GM19351 (cell line): Measurements from ENCODE around the gene CAMTA1.

Experiments
- ATAC-seq: cut with Tn5 transposase; IDR thresholded peaks from one replicate; pipeline ENCODE4 v1.9.1; 2021; ENCODE audit warnings: mild to moderate bottlenecking, moderate library complexity; ENCODE audit not compliant: unreplicated experiment

Gene CAMTA1

GRCh38 chr1:6951536-6951935, 166.3 kb downstream of the CAMTA1 start:
- ATAC-seq, result no peak

DNA sequence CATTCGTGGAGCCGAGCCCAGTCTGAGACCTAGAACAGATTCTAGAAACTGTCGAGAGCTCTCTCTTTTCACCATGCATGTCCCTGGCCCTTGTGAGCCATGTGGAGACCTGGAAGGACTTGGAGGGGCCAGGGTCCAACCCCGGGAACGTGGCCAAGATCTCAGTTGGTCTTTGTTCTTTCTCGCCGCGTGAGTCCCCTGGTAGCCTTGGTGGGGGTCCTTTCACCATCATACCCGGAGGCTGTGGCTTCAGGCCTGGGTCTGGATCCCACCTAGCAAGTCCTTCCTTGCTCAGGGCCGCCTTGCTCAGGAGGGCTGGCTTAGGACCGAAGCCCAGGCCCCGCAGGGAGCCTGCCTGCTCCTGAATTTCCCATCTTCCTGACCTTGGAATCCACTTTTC, 168.0 kb downstream of the CAMTA1 start:
- ATAC-seq, result no peak

DNA sequence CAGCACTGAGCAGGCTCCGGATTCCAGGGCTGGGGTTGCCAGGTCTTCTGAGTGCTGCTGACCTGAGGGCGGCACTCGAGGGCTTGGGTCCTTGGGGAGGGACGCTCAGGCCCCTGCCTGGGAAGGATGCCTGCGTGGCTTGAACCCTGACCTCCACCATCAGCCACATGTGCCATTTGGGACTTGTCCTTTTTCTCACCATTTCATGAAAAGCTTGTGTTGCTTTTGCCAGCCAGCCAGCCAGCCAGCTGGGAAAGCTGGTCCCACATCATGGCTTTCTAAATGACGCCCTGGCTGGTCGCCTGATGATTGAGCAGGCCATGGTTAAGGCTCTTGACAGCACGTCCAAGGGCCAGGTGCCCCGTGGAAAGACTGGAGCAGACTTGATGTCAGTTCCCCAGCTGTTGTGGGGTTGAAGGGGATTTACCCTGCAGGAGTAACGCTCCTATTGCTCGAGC, 168.7 kb downstream of the CAMTA1 start:
- no peak for ATAC-seq

DNA sequence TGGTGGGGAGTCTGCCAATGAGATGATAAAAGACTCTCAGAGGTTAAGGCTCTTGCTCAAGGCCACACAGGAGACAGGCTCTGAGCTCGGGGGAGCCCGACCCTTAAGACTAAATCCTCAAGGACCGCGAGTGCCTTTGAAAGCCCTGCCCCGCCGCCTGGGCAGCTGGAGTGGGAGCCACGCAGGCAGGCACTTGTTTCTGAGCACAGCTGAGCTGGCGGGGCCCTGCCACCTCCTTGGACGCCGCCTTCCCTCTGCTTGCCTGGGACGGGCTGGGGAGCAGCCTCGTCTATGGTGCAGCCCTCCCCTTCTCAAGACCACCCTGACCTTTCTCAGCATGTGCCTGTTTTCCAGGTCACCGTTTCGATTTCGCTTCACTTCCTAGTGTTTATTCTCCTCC, 169.3 kb downstream of the CAMTA1 start:
- no peak for ATAC-seq

- ATAC-seq, result no peak
Measured at GRCh38 chr1:6955357-6956094, 170.3 kb downstream of the CAMTA1 start.

GRCh38 chr1:6956488-6957159, 171.4 kb downstream of the CAMTA1 start:
- no peak for ATAC-seq

- ATAC-seq, result no peak
Measured at GRCh38 chr1:6957341-6957740, 172.1 kb downstream of the CAMTA1 start.

DNA sequence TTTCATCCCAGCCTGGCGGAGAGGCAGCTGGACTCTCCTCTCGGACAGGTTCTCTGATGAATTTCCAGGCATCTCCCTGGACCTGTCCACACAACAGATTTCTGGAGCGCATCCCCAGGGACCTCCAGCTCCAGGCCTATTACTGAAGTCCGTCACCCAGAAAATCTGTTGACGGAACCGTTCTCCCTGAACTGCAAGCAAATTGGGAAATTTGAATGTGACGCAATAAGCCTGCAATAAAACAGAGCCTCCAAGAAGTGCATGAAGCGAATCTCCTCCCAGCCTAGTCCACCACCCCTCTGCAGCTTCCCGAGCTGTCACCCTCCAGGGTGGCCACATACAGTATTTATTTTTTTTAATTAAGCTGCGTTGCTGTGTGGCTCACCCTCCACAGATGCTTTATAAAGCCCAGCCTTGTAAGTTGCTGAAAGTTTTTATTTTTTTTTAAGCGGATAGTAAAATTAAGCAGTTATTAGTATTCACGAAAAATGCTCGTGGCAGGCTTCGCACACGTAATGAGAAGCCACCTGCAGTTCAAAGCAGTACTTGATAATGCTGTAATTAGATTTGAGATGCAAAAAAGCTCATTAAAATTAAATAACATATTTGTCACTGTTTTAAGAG, 173.3 kb downstream of the CAMTA1 start:
- no peak for ATAC-seq

DNA sequence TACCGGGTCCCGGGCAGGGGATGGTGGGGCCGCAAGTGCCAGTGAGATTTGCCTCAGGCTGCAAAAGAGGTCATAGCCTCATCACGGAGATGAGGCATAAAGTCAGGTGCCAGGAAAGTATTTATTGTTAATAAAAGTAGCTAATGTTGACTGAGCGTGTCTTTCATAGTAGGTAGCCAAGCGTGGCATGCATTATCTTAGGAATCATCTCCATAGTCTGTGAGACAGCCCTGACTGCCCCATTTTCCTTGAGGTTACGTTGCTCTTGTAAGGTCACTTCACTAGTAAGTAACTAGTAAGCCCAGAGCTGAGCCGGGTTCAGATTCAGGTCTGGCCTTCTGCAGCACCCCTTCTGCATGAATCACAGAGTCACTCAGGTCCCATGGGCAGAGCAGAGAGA, 174.2 kb downstream of the CAMTA1 start:
- ATAC-seq, result no peak

GRCh38 chr1:6960291-6960811, 175.1 kb downstream of the CAMTA1 start:
- no peak for ATAC-seq

- ATAC-seq, result no peak
Measured at GRCh38 chr1:6960860-6961259, 175.6 kb downstream of the CAMTA1 start.

GRCh38 chr1:6961289-6961688, 176.0 kb downstream of the CAMTA1 start:
- ATAC-seq, result no peak

DNA sequence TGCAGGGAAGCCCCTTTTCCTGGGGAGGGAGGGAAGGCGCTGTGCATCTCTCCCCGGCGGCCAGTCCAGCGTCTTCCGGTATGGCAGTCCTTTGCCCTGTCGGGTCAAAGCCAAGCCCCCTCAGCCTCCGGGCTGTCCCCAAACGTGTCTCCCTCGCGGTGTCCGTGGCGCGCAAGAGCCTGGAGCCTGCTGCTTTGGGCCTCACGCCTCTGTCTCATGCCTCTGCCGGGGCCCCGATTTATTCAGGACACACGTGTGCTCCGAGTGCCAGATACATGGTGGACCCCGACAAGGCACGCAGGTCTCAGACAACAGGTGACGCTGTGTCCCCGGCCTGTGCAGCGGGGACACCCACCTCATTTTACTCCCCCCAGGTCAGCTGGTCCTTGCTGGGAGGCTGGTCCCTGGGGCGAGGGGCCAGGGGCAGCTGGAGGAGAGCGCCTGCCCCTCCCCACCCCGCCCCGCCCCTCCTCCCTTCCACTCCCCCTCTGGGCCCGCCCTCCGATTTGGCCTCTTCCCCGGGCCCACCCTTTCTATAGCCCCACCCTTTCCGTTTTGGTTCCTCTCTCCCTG, 176.7 kb downstream of the CAMTA1 start:
- ATAC-seq, result no peak

DNA sequence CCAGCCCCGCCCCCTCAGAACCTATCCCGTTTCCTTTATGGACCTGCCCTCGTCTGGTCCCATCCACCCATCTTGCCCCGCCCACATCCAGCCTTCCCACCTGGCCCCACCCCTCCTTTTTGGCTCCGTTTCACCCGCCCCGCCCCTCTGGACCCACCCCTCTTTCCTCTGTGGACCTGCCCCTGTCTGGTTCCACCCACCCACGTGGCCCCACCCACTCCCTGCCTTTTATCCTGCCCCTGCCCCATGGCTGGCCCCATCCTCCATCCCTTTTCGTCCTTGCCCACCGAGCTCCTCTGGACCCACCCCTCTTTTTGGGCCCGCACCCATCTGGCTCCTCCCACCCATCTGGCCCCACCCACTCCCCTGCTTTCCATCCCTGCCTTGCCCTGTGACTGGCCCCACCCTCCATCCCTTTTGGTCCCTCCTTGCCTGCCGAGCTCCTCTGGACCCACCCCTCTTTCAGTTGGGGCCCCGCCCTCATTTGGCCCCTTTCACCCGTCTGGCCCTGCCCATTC, 177.3 kb downstream of the CAMTA1 start:
- ATAC-seq, result no peak

- ATAC-seq, result no peak
Measured at GRCh38 chr1:6962996-6963911, 178.0 kb downstream of the CAMTA1 start.

DNA sequence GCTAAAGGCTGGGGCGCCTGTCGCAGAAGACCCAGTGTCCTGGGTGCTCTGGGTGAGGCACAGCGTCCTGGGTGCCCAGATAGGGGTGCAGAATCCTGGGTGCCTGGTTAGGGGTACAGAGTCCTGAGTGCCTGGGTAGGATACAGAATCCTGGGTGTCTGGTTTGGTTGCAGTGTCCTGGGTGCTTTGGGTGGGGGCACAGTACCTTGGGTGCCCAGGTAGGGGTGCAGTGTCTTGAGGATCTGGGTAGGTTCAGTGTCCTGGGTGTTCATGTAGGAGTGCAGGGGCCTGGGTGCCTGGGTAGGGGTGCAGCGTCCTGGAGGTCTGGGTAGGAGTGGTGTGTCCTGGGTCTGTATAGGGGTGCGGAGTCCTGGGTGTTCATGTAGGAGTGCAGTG, 178.7 kb downstream of the CAMTA1 start:
- ATAC-seq, result no peak

- ATAC-seq, result no peak
Measured at GRCh38 chr1:6965083-6965934, 180.1 kb downstream of the CAMTA1 start.

DNA sequence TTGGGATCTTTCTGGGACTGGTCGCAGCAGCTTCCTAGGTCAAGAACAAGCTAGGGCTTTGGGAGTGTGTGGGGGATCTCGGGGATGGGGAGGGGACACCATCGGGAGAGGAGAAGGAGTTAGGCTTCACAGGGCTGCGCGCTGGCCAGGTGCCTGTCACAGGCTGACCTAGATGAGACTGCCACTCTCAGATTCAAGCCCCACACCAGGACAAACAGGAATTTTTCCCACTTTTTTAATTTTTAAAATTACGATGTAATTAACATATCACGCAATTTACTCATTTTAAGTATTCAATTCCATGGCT, 180.6 kb downstream of the CAMTA1 start:
- no peak for ATAC-seq

GRCh38 chr1:6966326-6966725, 181.1 kb downstream of the CAMTA1 start:
- ATAC-seq, result no peak
